ENCODE measurements around the gene RNF34. TPM values are rescaled to one million over a fixed set of nuclear protein-coding genes. Genes with fewer than 3 reads are reported as not detected.
"Not testable (repeated sequence)": the region's sequence is repeated elsewhere in the genome, so short reads cannot be mapped to it uniquely, and the experiment has no call there.

Gene RNF34
- total RNA-seq, 4 donors from 2014 or later, result 39.8 to 44.7 (median 41.6) TPM

DNA sequence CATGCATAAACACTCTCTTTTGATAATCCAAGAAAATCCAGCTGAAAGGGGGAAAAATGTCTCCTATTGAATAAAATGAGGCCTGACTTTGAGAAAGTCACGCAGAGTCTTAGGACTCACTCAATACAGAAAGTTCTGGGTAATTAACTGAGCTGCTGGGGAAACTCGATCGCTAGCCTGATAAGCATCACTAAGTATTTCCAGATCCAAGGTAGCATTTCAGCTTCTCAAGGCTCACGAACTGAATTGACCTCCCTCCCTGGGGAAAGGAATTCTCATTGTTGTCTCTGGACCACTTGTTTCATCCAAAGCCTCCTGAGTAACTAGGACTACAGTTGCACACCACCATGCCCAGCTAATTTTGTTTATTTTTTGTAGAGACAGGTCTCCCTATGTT lies 33.9 kb upstream of the RNF34 start:
- 48 to 52% methylated on average over 4 of the region's 4 CpGs for WGBS, 2 donors
- TF ChIP-seq CTCF (IDR thresholded peaks at IDR 0.05) (no peak), EP300 (IDR thresholded peaks at IDR 0.05) (no peak), POLR2A (IDR thresholded peaks at IDR 0.05) (no peak)

DNA sequence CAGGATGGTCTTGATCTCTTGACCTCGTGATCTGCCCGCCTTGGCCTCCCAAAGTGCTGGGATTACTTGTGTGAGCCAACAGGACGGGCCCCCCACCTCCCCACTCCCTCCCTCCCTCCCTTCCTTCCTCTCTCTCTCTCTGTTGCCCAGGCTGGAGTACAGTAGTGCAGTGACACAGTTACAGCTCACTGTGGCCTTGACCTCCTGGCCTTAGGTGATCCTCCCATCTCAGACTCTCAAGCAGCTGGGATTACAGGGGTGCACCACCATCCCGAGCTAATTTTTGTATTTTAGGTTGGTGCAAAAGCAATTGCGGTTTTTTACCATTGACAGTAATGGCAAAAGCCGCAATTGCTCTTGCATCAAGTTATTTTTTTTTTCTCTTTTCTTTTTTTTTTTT lies 28.5 kb upstream of the RNF34 start:
- TF ChIP-seq EP300 (IDR thresholded peaks at IDR 0.05), result no peak
- no peak for TF ChIP-seq POLR2A (IDR thresholded peaks at IDR 0.05)
- WGBS, 2 donors, result 73 to 76% methylated on average over 6 of the region's 6 CpGs
- no peak for DNase-seq (ENCODE audit: low spot score in 2 of 2)
- no peaks in the 10 kb centered on the region for H3K4me1 ChIP-seq
- no peaks in the 10 kb centered on the region for H3K27me3 ChIP-seq
- no peaks in the 10 kb centered on the region for H3K9me3 ChIP-seq
- no peaks in the 10 kb centered on the region for H3K36me3 ChIP-seq
- H3K27ac ChIP-seq, result no peak overlapping the region
- no peak overlapping the region for H3K4me3 ChIP-seq

More for the DNA sequence above, 33.9 kb upstream of the RNF34 start:
- no peaks in the 10 kb centered on the region for H3K36me3 ChIP-seq
- DNase-seq (ENCODE audit: low spot score in 2 of 2), result no peak
- no peak overlapping the region for H3K27ac ChIP-seq
- H3K4me1 ChIP-seq, result no peaks in the 10 kb centered on the region
- H3K4me3 ChIP-seq, result no peak overlapping the region
- no peaks in the 10 kb centered on the region for H3K27me3 ChIP-seq
- H3K9me3 ChIP-seq, result no peaks in the 10 kb centered on the region

DNA sequence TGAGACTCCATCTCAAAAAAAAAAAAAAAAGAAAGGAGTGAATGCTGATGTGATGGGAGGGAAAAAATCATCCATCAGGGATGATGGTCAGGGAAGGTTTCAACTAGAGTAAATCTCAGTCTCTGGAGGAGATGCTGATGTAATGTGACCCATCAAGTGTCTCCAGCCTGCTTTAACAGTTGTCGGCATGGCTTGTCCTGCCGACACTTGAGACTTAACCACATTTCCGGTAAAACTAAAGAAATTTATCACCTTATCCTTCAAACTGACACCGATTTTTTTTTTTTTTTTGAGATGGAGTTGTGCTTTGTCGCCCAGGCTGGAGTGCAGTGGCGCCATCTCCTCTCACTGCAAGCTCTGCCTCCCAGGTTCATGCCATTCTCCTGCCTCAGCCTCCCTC lies 26.2 kb upstream of the RNF34 start:
- Histone ChIP-seq H3K4me3 (no peak overlapping the region), H3K27me3 (no peaks in the 10 kb centered on the region), H3K4me1 (no peaks in the 10 kb centered on the region), H3K36me3 (no peaks in the 10 kb centered on the region), H3K27ac (no peak overlapping the region), H3K9me3 (no peaks in the 10 kb centered on the region)
- DNase-seq (ENCODE audit: low spot score in 2 of 2), result no peak
- WGBS, 2 donors, result 83 to 90% methylated on average over 6 of the region's 6 CpGs
- TF ChIP-seq POLR2A (IDR thresholded peaks at IDR 0.05), result no peak

- 93 to 95% methylated on average over 19 to 23 of the region's 23 CpGs for WGBS, 2 donors
- not testable (repeated sequence) for H3K27ac ChIP-seq; H3K4me1 ChIP-seq; DNase-seq (ENCODE audit: low spot score in 2 of 2); H3K27me3 ChIP-seq; H3K4me3 ChIP-seq; H3K9me3 ChIP-seq; H3K36me3 ChIP-seq
Measured at GRCh38 chr12:121374336-121374735, 25.6 kb upstream of the RNF34 start.

GRCh38 chr12:121374945-121375584 lies 24.9 kb upstream of the RNF34 start:
- H3K36me3 ChIP-seq; H3K4me3 ChIP-seq; DNase-seq (ENCODE audit: low spot score in 2 of 2); H3K9me3 ChIP-seq; H3K4me1 ChIP-seq; H3K27ac ChIP-seq; H3K27me3 ChIP-seq: not testable (repeated sequence)
- 79 to 84% methylated on average over 13 to 14 of the region's 14 CpGs for WGBS, 2 donors

GRCh38 chr12:121376754-121377697 lies 22.9 kb upstream of the RNF34 start:
- Histone ChIP-seq H3K27ac (no peak overlapping the region), H3K36me3 (no peaks in the 10 kb centered on the region), H3K27me3 (no peaks in the 10 kb centered on the region), H3K9me3 (no peaks in the 10 kb centered on the region), H3K4me3 (no peak overlapping the region), H3K4me1 (no peaks in the 10 kb centered on the region)
- no peak for TF ChIP-seq CTCF (IDR thresholded peaks at IDR 0.05)
- TF ChIP-seq EP300 (IDR thresholded peaks at IDR 0.05), result no peak
- no peak for TF ChIP-seq POLR2A (IDR thresholded peaks at IDR 0.05)
- DNase-seq (ENCODE audit: low spot score in 2 of 2), result no peak
- 80% methylated on average over 8 of the region's 8 CpGs for WGBS, 2 donors

GRCh38 chr12:121378736-121379135 lies 21.2 kb upstream of the RNF34 start:
- DNase-seq (ENCODE audit: low spot score in 2 of 2), result no peak
- TF ChIP-seq EP300 (IDR thresholded peaks at IDR 0.05) (no peak), POLR2A (IDR thresholded peaks at IDR 0.05) (no peak), CTCF (IDR thresholded peaks at IDR 0.05) (no peak)
- Histone ChIP-seq H3K4me3 (no peak overlapping the region), H3K9me3 (no peaks in the 10 kb centered on the region), H3K27me3 (no peaks in the 10 kb centered on the region), H3K27ac (no peak overlapping the region), H3K36me3 (no peaks in the 10 kb centered on the region), H3K4me1 (no peaks in the 10 kb centered on the region)
- WGBS, 2 donors, result 69 to 73% methylated on average over 5 of the region's 5 CpGs

Data from tibial nerve (tissue), 4 donors.